HG02943 (cell line): ENCODE measurements around the gene FKBP7.
A peak's percentile ranks its signal among the peaks of the same experiment; 100 is the strongest.
"Not testable (repeated sequence)": the region's sequence is repeated elsewhere in the genome, so short reads cannot be mapped to it uniquely, and the experiment has no call there.

Source experiments
- ATAC-seq: cut with Tn5 transposase; IDR thresholded peaks from one replicate; pipeline ENCODE4 v1.9.1; 2021; ENCODE audit warnings: mild to moderate bottlenecking, low read depth, moderate library complexity; ENCODE audit not compliant: unreplicated experiment

The FKBP7 gene, protein sequence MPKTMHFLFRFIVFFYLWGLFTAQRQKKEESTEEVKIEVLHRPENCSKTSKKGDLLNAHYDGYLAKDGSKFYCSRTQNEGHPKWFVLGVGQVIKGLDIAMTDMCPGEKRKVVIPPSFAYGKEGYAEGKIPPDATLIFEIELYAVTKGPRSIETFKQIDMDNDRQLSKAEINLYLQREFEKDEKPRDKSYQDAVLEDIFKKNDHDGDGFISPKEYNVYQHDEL

DNA sequence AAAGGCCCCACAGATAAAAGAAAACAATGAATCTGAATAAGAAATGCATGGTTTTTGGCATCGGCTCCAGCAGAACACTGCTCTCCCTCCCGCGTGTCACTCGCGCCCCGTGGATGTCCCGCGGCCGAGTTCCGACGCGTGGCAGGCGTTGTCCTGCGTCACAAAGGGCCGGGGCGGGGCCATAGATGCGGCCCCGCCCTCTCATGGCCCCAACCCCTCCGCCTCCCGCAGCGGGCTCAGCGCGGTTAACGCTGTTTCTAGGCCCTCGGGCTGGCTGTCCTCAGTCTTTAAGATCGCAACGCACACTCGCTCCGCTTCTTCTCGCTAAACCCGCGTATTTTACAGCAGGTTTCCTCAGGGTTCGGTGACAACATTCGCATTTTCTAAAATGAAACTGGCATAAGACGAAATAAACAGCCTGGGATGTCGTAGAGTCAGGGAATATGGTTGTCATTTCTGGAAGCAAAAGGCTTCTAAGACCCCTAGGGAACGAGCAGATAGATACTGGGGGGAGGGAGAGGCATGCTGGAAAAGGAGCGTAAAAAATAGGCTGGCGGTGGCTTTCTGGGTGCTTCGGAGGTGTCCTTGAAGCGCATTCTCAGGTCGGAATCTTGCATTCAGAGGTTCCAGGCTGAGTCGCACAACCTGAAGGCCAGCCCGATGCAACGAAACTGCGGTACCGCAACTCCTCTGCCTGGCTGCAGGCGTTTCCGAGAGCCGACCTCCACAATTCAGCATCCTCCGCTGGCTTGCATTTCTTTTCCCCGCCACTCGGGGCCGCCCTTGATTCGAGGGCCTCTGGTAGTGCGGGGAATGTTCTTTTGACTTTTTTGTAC lies at the start of gene FKBP7:
Gene FKBP7, minus strand, starts transcription at position 162 of the 836 bp plus-strand sequence. Its CDS starts 101 bp downstream, at position 61.
- peak; percentile 44 for ATAC-seq

DNA sequence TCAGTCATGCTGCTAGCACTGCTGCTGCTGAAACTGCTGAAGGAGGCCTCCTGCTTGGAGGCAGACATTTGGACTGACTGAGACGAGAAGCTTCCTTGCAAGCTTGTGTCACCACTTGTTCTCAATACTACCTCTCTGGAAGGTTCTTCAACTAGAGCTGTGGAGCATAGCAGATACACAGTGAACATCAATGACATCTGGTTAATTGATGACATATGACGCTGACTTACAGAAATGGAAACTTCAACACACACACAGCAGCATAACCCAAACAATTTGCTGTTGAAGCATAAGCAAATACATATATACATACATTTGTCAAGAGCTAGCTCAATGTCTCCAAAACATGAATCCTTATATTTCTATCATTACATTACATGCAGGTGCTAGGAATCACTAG lies 49.2 kb upstream of the FKBP7 start:
- no peak for ATAC-seq

DNA sequence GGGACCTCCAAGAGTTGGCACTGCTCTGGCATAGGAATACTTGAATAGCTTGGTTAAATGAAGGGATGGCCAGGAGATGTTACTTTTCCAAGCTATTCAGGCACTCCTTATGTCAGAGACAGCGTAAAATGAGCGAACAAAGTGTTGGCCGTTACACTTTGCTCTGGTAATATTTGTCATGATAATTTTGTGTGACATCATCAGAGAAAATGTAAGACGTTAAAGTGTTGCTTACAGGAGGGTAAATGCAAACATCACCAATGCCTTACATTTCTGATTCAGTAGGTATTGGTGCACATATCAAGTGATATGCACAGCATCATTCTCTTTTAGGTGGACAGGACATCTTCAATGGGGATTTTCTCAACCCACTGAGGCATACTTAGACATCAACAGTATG lies 47.9 kb upstream of the FKBP7 start:
- no peak for ATAC-seq

DNA sequence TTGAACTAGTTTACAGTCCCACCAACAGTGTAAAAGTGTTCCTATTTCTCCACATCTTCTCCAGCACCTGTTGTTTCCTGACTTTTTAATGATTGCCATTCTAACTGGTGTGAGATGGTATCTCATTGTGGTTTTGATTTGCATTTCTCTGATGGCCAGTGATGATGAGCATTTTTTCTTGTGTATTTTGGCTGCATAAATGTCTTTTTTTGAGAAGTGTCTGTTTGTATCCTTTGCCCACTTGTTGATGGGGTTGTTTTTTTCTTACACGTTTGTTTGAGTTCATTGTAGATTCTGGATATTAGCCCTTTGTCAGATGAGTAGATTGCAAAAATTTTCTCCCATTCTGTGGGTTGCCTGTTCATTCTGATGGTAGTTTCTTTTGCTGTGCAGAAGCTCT lies 47.1 kb upstream of the FKBP7 start:
- not testable (repeated sequence) for ATAC-seq

DNA sequence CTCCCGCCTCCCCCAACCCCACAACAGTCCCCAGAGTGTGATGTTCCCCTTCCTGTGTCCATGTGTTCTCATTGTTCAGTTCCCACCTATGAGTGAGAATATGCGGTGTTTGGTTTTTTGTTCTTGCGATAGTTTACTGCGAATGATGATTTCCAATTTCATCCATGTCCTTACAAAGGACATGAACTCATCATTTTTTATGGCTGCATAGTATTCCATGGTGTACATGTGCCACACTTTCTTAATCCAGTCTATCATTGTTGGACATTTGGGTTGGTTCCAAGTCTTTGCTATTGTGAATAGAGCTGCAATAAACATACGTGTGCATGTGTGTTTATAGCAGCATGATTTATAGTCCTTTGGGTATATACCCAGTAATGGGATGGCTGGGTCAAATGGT lies 46.6 kb upstream of the FKBP7 start:
- not testable (repeated sequence) for ATAC-seq

DNA sequence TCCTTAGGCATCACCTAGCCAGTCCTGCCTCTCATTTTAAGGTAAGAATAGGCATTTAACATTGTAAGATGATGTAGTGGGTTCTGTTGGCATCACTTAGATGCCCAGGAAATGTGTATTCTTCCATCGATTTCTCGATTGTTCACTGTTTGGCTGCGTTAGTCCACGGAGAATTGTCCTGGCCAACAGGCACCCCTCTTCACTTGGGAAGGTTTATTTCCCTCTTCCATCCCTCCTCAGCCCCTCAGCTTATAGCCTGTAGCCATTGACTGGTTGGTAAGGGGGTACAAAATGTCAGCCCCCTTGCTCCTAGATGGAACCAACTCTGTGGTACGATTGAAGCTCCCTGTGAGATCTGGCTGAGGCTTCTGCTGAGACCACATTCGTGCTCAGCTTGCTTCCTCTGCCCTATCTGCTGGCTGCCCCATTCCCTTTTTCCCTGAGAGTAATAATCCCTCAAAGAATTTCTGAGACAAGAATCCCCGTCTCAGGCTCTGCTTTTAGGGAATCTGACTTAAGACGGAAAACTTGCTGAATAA lies 45.3 kb upstream of the FKBP7 start:
- ATAC-seq = no peak

DNA sequence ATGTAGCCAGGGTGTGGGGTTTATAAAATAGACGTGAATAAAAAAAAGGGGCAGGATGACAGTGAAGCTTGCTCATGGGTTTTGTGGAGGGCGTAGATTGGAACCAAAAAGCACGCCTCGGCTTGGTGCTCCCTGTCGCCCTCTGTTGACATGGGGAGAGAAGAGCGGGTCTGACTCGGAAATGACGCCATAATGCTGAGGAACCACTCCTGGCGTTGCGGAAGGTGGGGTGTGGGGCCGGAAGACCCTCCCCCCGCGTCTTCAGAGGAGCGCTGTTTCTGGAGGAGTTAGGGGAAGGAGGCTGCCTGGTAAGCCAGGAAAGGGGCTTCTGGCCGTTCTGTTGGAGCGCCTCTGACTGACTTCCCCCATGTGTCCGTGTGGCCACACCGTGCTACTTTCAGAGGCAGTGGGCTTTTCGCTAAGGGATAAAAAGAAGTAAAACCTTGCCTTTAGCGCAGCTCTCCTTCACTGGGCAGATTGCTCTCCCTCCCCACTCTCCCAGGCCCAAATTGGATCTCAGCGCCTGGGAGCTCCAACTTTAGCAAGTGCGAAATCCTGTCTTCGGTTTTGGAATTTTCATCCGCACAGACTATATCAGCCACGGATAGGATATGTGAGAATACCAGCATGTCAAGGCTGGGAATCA lies 44.7 kb upstream of the FKBP7 start:
- ATAC-seq = peak; percentile 97

DNA sequence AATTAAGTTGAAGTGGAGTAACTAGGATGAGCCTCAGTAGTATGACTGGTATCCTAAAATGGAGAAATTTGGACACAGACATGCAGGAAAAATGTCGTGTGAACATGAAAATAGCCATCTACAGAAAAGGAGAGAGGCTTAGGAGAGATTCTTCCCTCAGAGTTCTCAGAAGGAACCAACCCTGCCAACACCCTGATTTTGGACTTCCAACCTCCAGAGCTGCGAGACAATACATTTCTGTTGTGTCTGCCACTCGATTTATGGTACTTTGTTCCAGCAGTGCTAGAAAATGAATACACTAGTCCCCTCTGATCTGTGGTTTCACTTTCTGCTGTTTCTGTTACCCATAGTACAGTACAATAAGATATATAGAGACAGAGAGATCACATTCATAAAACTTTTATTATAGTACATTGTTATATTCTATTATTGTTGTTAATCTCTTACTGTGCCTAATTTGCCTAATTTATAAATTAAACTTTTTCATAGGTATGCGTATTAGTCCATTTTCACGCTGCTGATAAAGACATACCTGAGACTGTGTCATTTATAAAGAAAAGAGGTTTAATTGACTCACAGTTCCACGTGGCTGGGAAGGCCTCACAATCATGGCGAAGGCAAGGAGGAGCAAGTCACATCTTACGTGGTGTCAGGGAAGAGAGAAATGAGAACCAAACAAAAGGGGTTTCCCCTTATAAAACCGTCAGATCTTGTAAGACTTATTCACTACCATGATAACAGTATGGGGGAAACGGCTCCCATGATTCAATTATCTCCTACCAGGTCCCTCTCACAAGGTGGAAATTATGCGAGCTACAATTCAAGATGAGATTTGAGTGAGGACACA lies 43.1 kb upstream of the FKBP7 start:
- no peak for ATAC-seq

DNA sequence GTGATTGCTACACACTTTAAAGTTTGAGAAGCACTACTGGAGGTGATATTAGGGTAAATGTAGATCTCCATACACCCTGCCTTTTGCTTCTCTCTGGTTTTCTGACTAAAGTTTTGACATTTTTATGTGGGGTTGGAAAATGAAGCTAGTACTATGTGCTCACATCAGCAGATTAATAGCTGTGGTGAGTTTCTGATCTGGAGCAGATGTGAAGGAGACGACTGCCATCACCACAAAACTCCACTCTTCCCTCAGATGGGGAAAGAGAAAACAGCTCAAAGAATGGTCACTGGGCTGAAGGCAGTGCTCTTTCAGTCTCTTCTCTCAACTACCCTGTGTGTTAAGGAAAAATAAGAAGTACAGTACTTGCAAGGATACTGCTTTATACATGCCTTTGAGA lies 39.1 kb upstream of the FKBP7 start:
- no peak for ATAC-seq

DNA sequence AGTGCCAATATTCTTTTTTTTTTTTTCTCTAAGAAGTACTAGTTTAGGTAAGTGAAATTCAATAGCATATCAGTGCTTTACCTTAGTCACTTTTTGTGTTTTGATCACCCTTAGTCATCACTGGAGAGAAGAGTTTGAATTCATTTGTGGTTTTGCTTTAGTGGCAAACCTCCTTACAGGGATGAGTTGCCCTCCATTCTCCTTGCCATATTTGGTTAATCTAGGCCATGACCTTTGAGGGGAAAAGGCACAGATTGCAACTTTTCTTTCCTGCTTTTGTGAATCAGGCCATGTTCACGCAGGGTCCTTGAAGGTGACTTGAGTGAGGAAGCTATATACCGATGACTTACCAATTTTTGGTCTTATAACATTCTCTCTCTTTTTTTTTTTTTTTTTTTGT lies 36.3 kb upstream of the FKBP7 start:
- no peak for ATAC-seq

DNA sequence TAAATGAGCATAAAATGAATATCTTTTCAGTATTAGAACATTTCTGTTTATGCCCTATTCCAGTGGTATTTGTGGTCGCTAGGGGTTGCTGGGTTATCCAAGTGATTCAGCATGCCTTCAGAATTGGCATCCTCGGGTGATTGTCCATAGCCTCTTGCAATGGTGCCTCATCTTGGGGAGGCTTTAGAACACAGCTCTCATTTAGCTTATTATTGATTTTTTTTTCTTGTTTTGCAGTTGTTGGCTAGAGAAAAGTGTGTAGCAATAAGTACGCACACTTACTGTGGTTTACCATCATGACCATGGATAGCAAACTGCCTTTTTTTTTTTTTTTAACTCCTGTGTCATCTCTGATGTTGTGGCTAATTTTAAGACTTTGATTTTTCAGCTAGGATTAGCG lies 35.5 kb upstream of the FKBP7 start:
- ATAC-seq = no peak

DNA sequence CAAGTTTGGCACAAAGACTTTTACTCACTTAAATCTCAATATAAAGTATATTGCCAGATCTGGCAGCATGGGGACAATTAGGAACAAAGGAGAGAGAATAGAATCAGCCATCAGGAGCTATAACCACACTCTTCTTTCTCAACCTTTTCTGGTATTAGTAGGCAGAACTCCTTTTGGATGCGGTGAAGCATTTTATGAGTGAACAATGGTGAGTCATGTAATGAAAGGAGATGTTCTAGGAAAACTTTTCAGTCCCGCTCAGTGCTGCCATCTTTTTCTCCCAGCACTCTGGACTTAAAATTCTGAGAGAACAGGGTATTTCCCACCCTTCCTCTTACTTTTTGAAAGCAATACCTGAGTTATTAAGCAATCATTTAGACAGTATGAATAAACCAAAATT lies 34.1 kb upstream of the FKBP7 start:
- ATAC-seq = no peak

DNA sequence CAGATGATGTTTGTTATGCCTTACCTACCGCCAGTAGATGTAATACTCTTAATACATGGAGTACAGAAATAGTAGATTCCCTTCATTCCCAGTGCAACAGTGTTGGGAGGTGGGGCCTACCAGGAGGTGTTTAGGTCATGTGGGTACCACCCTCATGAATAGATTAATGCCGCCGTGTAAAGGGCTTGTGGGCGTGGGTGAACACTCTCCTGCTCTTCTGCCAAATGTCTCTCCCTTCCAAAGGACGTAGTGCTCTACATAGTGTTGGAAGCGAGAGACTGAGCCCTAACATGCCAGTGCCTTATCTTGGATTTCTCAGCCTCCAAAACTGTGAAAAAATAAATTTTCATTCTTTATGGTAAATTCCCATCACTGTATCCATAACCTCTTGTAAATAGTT lies 32.0 kb upstream of the FKBP7 start:
- no peak for ATAC-seq

DNA sequence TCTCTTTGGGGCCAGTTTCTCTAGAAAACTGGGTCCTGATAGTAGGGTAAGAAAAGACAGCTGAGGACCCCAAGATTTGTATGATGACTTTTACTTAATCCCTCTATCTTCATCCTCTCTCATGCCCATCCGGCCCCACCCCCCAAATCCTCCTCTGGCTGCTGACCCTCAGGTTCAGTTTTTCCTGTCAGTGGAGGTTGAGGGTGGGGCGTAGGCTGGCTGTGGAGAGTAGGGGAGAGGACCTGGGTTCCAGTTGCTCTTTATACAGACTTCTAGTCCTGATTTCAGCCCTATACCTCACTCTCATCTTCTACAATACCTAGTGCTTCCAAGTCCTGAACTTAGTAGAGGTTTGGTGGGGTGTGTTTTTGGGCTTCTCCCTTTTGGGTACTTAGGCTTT lies 30.2 kb upstream of the FKBP7 start:
- ATAC-seq = no peak

DNA sequence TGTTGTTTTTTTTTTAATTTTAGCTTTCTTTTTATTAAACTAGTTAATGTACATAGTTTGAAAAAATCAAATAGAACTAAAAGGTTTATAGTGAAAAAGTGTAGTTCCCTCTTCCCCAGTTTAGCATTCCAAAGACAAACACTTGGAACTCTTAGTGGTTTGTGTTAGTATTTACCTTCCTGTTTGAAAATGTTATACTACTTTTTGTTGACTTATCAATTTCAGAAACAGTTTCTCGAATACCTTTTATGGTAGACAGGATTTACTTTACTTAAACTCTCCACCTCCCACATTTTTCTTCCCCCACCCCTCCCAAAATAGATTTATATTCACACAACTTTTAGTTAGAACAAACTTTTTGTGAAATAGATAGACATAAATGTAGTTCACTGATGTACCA lies 28.5 kb upstream of the FKBP7 start:
- no peak for ATAC-seq

DNA sequence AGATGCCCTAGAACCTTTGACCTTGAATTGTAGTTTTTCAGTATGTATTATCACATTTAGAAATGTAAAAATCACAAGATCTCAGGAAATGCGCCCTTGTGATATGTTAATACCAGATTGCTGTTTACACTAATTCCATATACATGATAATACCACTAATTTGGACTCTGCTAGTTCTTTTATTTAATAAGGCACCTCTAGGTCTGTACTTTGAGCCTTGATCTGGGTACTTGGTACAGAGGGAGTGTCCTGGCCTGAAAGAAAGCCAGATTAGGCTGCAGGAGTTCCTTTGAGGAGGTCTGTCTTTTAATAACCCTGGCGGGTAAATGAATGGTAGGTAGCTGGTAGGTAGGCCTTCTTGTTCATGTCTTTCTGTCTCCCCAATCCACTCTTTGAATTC lies 28.1 kb upstream of the FKBP7 start:
- ATAC-seq = no peak

DNA sequence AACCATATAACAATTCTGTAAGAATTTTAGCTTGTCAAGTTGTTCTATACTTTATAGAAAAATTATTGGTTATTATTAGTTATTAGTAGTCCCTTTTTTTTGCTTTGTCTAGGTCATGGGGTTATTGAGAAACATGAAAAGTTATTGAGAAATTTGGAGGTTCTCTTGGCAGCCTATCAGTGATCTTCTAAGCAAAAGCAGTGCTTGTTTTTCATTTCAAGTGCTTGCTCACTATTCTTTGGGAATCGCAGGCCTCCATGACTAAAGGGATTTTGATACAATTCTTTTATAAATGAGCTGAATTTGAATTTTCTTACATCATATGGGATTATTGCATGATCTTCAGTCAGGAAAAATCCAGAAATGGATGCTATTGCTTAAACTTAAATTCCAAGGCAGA lies 27.7 kb upstream of the FKBP7 start:
- ATAC-seq = no peak

DNA sequence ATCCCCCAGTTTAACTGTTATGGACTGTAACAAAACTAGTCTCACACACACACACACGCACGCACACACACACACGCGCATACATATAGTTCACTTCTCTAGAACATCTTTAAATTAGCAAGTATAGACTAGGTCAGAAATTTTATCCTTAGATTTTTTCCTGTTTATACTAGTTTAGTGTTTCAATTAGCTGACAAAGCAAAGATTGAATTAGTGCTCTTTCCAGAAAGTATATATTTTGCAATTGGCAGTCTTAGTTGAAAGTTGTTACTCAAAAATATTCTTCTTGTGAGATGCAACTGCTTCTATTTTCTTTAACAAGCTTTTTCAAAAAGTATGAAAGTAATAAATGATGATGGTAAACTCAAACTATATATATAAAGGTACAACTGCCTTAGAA lies 24.4 kb upstream of the FKBP7 start:
- no peak for ATAC-seq

DNA sequence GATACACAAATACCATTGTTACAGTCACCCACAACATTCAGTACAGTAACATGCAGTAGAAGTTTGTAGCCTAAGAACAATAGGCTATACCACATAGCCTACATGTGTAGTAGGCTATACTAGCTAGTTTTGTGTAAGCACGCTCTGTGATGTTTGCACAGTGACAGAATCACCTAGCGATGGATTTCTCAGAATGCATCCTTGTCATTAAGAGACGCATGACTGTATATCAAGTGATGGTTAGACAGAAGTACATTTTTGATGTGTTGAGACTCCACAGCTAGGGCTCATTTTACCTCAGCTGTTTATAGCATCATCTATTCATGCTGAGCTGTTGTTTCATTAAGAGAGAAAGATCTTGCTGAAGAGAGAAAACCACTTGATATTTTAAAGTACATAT lies 21.2 kb upstream of the FKBP7 start:
- ATAC-seq = no peak

DNA sequence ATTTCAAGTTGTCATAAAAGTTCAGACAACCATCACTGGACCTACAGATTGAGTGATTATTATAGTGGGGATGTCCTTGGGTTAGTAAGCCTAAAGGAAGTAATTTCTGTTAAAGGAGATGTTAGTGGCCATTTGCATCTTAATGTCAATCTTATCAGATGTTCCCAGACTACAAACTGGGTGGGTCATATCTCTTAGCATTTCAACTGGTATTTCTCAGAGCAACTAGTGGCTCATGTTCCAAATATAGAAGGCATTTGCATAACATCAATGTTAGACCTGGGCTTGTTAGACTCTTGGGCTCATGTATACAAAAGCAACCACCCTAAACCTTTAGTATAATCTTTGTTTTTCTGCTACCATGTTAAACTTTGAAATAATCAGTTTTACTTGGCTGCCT lies 19.7 kb upstream of the FKBP7 start:
- no peak for ATAC-seq

DNA sequence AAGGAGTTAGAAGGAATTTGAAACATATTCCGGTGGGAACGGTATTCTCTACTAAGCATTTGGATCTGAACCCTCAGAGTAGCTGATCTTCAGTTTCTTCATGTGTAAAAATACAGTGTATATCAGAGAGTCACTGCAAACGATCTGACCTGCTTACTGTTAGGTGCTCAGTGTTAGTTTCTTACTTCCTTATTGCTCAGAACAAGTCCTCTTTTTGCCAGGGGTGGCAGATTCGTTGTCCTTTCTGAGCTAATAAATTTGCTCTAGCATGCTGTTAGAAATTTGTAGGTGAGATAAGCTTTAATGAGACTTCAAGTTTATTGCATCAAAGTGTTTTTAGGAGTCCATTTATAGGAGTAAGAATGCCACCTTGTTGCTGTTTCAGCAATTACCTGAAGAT lies 17.6 kb upstream of the FKBP7 start:
- no peak for ATAC-seq
